H1 (cell line): ENCODE results near the gene AKAP8. TPM values are rescaled to one million over a fixed set of nuclear protein-coding genes. Genes with fewer than 3 reads are reported as not detected.

ENCODE experiments used
- CTCF ChIA-PET: fragments of 300-600 bp; sonication (Branson Sonifier 250); formaldehyde crosslinking; loops from one replicate; lab custom pipeline; 2021; ENCODE audit not compliant: partially characterized antibody; lab: Charles Lee
- POLR2A ChIA-PET: fragments of 300-600 bp; sonication (Branson Sonifier 250); formaldehyde crosslinking; loops from one replicate; lab custom pipeline; 2021; ENCODE audit warnings: inconsistent platforms; ENCODE audit not compliant: partially characterized antibody; lab: Charles Lee
- DNase-seq, 2 experiments: peaks; one replicate each; pipeline versions ENCODE4 v3.0.0 to v3.0.0-alpha.2; 2010 to 2022; ENCODE audit warnings: low spot score in 2 of 2, low read depth in 1 of 2, mixed read lengths in 1 of 2
- FAIRE-seq: peaks from 2 replicates; lab custom pipeline; 2011; peaks lifted over from hg19 to GRCh38; lab: Jason Lieb, UNC
- H2AFZ ChIP-seq: 2 replicates; pipeline ENCODE4 v1.8.1; 2012; ENCODE audit warnings: low read length, inconsistent platforms
- H2AK5ac ChIP-seq: 2 replicates; pipeline ENCODE4 v1.6.1; 2013; ENCODE audit warnings: low read depth, low read length
- H2BK120ac ChIP-seq: replicated peaks from 2 replicates; pipeline ENCODE3; 2013; ENCODE audit warnings: low read depth, low read length, inconsistent platforms
- H2BK12ac ChIP-seq: 2 replicates; pipeline ENCODE4 v1.6.1; 2013; ENCODE audit warnings: low read depth, low read length
- H2BK15ac ChIP-seq: 2 replicates; pipeline ENCODE4 v1.6.1; 2013; ENCODE audit warnings: low read length
- H2BK20ac ChIP-seq: 2 replicates; pipeline ENCODE4 v1.6.1; 2013; ENCODE audit warnings: low read length
- H2BK5ac ChIP-seq: 2 replicates; pipeline ENCODE4 v1.6.1; 2013; ENCODE audit warnings: low read depth, low read length
- H3K14ac ChIP-seq: 2 replicates; pipeline ENCODE4 v1.6.1; 2013; ENCODE audit warnings: inconsistent platforms; ENCODE audit not compliant: insufficient read length
- H3K18ac ChIP-seq: 2 replicates; pipeline ENCODE4 v1.6.1; 2013; ENCODE audit warnings: low read length; ENCODE audit errors: extremely low read depth
- H3K23ac ChIP-seq: 2 replicates; pipeline ENCODE4 v1.6.1; 2013; ENCODE audit warnings: inconsistent platforms; ENCODE audit not compliant: insufficient read length
- H3K23me2 ChIP-seq: 2 replicates; pipeline ENCODE4 v1.6.1; 2013; ENCODE audit warnings: low read depth, low read length
- H3K27ac ChIP-seq: 2 replicates; pipeline ENCODE4 v1.6.1; 2011; ENCODE audit warnings: low read depth, low read length, inconsistent platforms
- H3K27me3 ChIP-seq, 4 experiments: replicated peaks in 1 of 4; 1 replicate in 1 of 4; 2 replicates in 3 of 4; pipeline versions ENCODE4 v1.6.1 to v1.8.1; 2011 to 2013; ENCODE audit warnings: low read length in 3 of 4, mild to moderate bottlenecking in 3 of 4, inconsistent platforms in 2 of 4, mixed read lengths in 2 of 4, moderate library complexity in 1 of 4; ENCODE audit not compliant: control insufficient read depth in 3 of 4, insufficient read depth in 3 of 4; ENCODE audit errors: extremely low read depth in 1 of 4
- H3K36me3 ChIP-seq, 4 experiments: 2 replicates each; pipeline versions ENCODE4 v1.6.1 to v1.8.1; 2011 to 2013; ENCODE audit warnings: mild to moderate bottlenecking in 4 of 4, low read length in 3 of 4, moderate library complexity in 2 of 4, control low read depth in 1 of 4, inconsistent platforms in 1 of 4; ENCODE audit not compliant: insufficient read depth in 4 of 4, control insufficient read depth in 2 of 4
- H3K4ac ChIP-seq: replicated peaks from 2 replicates; pipeline ENCODE3; 2013; ENCODE audit warnings: low read length, low read depth, mixed read lengths, inconsistent platforms; ENCODE audit not compliant: insufficient read length
- H3K4me1 ChIP-seq, 4 experiments: replicated peaks in 1 of 4; 1 replicate in 1 of 4; 2 replicates in 3 of 4; pipeline versions ENCODE4 v1.6.1 to v1.8.1; 2011 to 2013; ENCODE audit warnings: low read length in 3 of 4, inconsistent platforms in 2 of 4, mixed read lengths in 1 of 4; ENCODE audit not compliant: insufficient read depth in 4 of 4, control insufficient read depth in 3 of 4
- H3K4me2 ChIP-seq, 2 experiments: 2 replicates each; pipeline versions ENCODE4 v1.6.1 to v1.8.1; 2011 to 2013; ENCODE audit warnings: low read depth in 2 of 2, low read length in 2 of 2, control low read depth in 1 of 2, inconsistent platforms in 1 of 2, mild to moderate bottlenecking in 1 of 2; ENCODE audit not compliant: insufficient read depth in 1 of 2
- H3K4me3 ChIP-seq, 4 experiments: fragments of 200-600, 300-600 bp in 1 of 4; sonication (generic), shearing (Covaris generic), sonication (Bioruptor Twin) in 1 of 4; 2 replicates each; pipeline versions ENCODE4 v1.5.1 to v1.8.1; 2011 to 2016; ENCODE audit warnings: low read length in 4 of 4, low read depth in 3 of 4, control low read depth in 2 of 4, inconsistent platforms in 2 of 4, mild to moderate bottlenecking in 2 of 4, mixed read lengths in 1 of 4, moderate library complexity in 1 of 4; ENCODE audit not compliant: insufficient read depth in 2 of 4; ENCODE audit errors: extremely low read depth in 1 of 4
- H3K56ac ChIP-seq: replicated peaks from 2 replicates; pipeline ENCODE3; 2013; ENCODE audit warnings: low read depth, mild to moderate bottlenecking, mixed read lengths, low read length, inconsistent platforms; ENCODE audit not compliant: insufficient read length
- H3K79me1 ChIP-seq: 2 replicates; pipeline ENCODE4 v1.6.1; 2013; ENCODE audit warnings: low read depth, low read length, control low read depth
- H3K79me2 ChIP-seq, 2 experiments: 2 replicates each; pipeline versions ENCODE4 v1.6.1 to v1.8.1; 2012 to 2013; ENCODE audit warnings: low read length in 2 of 2, mild to moderate bottlenecking in 2 of 2, inconsistent platforms in 1 of 2; ENCODE audit not compliant: insufficient read depth in 2 of 2, control insufficient read depth in 1 of 2
- H3K9ac ChIP-seq, 4 experiments: replicated peaks in 1 of 4; 1 replicate in 1 of 4; 2 replicates in 3 of 4; pipeline versions ENCODE4 v1.6.1 to v1.8.1; 2011 to 2013; ENCODE audit warnings: low read depth in 3 of 4, low read length in 3 of 4, control low read depth in 2 of 4, mild to moderate bottlenecking in 2 of 4, moderate library complexity in 2 of 4, inconsistent platforms in 1 of 4; ENCODE audit errors: extremely low read depth in 1 of 4
- H3K9me3 ChIP-seq, 2 experiments: 2 replicates each; pipeline versions ENCODE4 v1.6.1 to v1.8.1; 2012 to 2013; ENCODE audit warnings: mild to moderate bottlenecking in 2 of 2, moderate library complexity in 2 of 2, control low read depth in 1 of 2, inconsistent platforms in 1 of 2, low read depth in 1 of 2, low read length in 1 of 2, mixed read lengths in 1 of 2; ENCODE audit not compliant: insufficient read depth in 2 of 2
- H4K20me1 ChIP-seq, 2 experiments: replicated peaks in 1 of 2; 2 replicates each; pipeline versions ENCODE3 to v1.8.1; 2011 to 2013; ENCODE audit warnings: inconsistent platforms in 2 of 2, low read length in 2 of 2, mild to moderate bottlenecking in 1 of 2; ENCODE audit not compliant: insufficient read depth in 2 of 2, control insufficient read depth in 1 of 2
- H4K5ac ChIP-seq: 2 replicates; pipeline ENCODE4 v1.6.1; 2013; ENCODE audit warnings: low read length, low read depth, mixed read lengths, inconsistent platforms; ENCODE audit not compliant: insufficient read length
- H4K8ac ChIP-seq: 2 replicates; pipeline ENCODE4 v1.8.0; 2013; ENCODE audit warnings: mild to moderate bottlenecking, moderate library complexity, low read length, inconsistent platforms; ENCODE audit not compliant: insufficient read depth; ENCODE audit errors: extremely low read depth
- H4K91ac ChIP-seq: replicated peaks from 2 replicates; pipeline ENCODE3; 2013; ENCODE audit warnings: low read length, mixed read lengths, inconsistent platforms; ENCODE audit not compliant: insufficient read length
- FOSL1 ChIP-seq: IDR thresholded peaks from 2 replicates; pipeline ENCODE4 v1.6.1; 2011; ENCODE audit warnings: mild to moderate bottlenecking, low read depth, low read length, moderate library complexity; ENCODE audit not compliant: insufficient read depth
- JUND ChIP-seq: IDR thresholded peaks from 2 replicates; pipeline ENCODE4 v1.6.1; 2011; ENCODE audit warnings: mild to moderate bottlenecking, improper control_type of control experiment, low read length
- KDM4A ChIP-seq: IDR thresholded peaks from one replicate; pipeline ENCODE4 v1.7.1; 2012; ENCODE audit warnings: low read depth, mild to moderate bottlenecking, moderate library complexity, low read length, inconsistent platforms; ENCODE audit not compliant: severe bottlenecking
- MAFK ChIP-seq: IDR thresholded peaks from 2 replicates; pipeline ENCODE4 v1.6.1; 2012; ENCODE audit warnings: low read depth, mild to moderate bottlenecking, improper control_type of control experiment, low read length
- MAX ChIP-seq: IDR thresholded peaks from 2 replicates; pipeline ENCODE4 v1.6.1; 2012; ENCODE audit warnings: inconsistent platforms
- RXRA ChIP-seq: IDR thresholded peaks from 2 replicates; pipeline ENCODE4 v1.6.1; 2011; ENCODE audit warnings: low read depth, mild to moderate bottlenecking, low read length, moderate library complexity; ENCODE audit not compliant: insufficient read depth
- SIN3A ChIP-seq, 2 experiments: IDR thresholded peaks in 1 of 2; conservative IDR thresholded peaks in 1 of 2; 2 replicates each; pipeline ENCODE4 v1.6.1; 2011 to 2012; ENCODE audit warnings: low read length in 2 of 2, improper control_type of control experiment in 1 of 2, low read depth in 1 of 2, mild to moderate bottlenecking in 1 of 2
- TAF7 ChIP-seq: optimal IDR thresholded peaks from 2 replicates; pipeline ENCODE3; 2011; ENCODE audit warnings: low read depth, mild to moderate bottlenecking, inconsistent platforms, low read length, moderate library complexity, borderline replicate concordance
- WGBS, 2 experiments: shearing (Covaris generic) in 1 of 2; methylation state at CpG; one replicate each; pipeline versions ENCODE4 v1.1.6 to v1.1.7; 2013 to 2015; ENCODE audit warnings: low lambda C conversion rate in 2 of 2, mixed read lengths in 2 of 2, inconsistent platforms in 1 of 2, low coverage in 1 of 2, missing lambda C conversion rate in 1 of 2; ENCODE audit not compliant: insufficient replicate concordance in 2 of 2, insufficient coverage in 1 of 2, insufficient read length in 1 of 2; ENCODE audit errors: extremely low coverage in 1 of 2, missing lambda C conversion rate in 1 of 2; 5-methylcytosine and 5-hydroxymethylcytosine counted together
- polyA plus RNA-seq, 7 experiments: library from polyadenylated mRNA; depleted of rRNA in 3 of 7; stranded (reverse) in 5 of 7; unstranded in 2 of 7; fragments of >200 nt in 5 of 7; fragments of 200-250 nt in 2 of 7; gene quantifications; 1 replicate in 5 of 7; 2 replicates in 1 of 7; 4 replicates in 1 of 7; pipeline versions ENCODE4 v1.2.1 to v1.2.3, GENCODE V29; 2011 to 2013; ENCODE audit warnings: missing spikeins in 2 of 7, mixed read lengths in 2 of 7
- total RNA-seq: library from RNA; stranded (reverse); fragmentation: NEBNext Ultra II Directional; extraction: Animal tissue kit (Norgen Biotek cat#: 25700); gene quantifications from 2 replicates; pipeline ENCODE4 v1.2.1, GENCODE V29; 2021

AKAP8 gene
- total and polyA plus RNA-seq, 2 of the 8 experiments (the other 6 are each of a cell fraction or from before 2014, with no cell fraction given): 17.0 to 41.0 TPM

- H2BK15ac ChIP-seq: no peak overlapping the region
- no peaks in the 10 kb centered on the region for H3K23me2 ChIP-seq
- WGBS, 2 experiments: 89% methylated on average over 2 of the region's 2 CpGs; no CpG with 5 or more reads in 1 of the 2 experiments
- no peak overlapping the region for H2AFZ ChIP-seq
- H3K36me3 ChIP-seq: peaks cover 2 to 16% (median 7%) of the 10 kb centered on the region in 4 experiments; a peak in 6 of 8 replicates
- TF ChIP-seq RXRA (no peak), SIN3A (conservative IDR thresholded peaks at IDR 0.05 in 1 of 2, IDR thresholded peaks at IDR 0.05 in 1 of 2; ENCODE audit: low read depth in 1 of 2, low read length in 2 of 2) (no peak), MAX (no peak), TAF7 (no peak), MAFK (no peak), FOSL1 (no peak), JUND (no peak), KDM4A (no peak)
- no peak overlapping the region for H2AK5ac ChIP-seq
- CTCF ChIA-PET: no interaction called here
- no peak overlapping the region for H3K4me3 ChIP-seq
- H4K5ac ChIP-seq: no peak overlapping the region
- no peak overlapping the region for H3K56ac ChIP-seq
- no peak overlapping the region for H3K23ac ChIP-seq
- DNase-seq (no peak), FAIRE-seq (no peak)
- no peaks in the 10 kb centered on the region for H3K4me1 ChIP-seq
- no peak overlapping the region for H2BK5ac ChIP-seq
- peaks cover 2% of the 10 kb centered on the region; the same call in 1 of the 2 replicates for H3K79me1 ChIP-seq
- H2BK12ac ChIP-seq: no peak overlapping the region
- no peaks in the 10 kb centered on the region for H3K27me3 ChIP-seq
- H3K79me2 ChIP-seq: peaks cover 3 to 28% of the 10 kb centered on the region in 2 experiments; a peak in 2 of 4 replicates
- H3K9ac ChIP-seq: no peak overlapping the region
- H4K20me1 ChIP-seq: peaks cover 2 to 5% of the 10 kb centered on the region in 2 experiments
- H3K9me3 ChIP-seq: no peaks in the 10 kb centered on the region
- no peak overlapping the region for H2BK120ac ChIP-seq
- H3K18ac ChIP-seq: no peak overlapping the region
- H3K27ac ChIP-seq: no peak overlapping the region
- no peak overlapping the region for H4K8ac ChIP-seq
- no peak overlapping the region for H3K14ac ChIP-seq
- POLR2A ChIA-PET: interaction anchor here (1.6 to 2.5 kb wide), 2 partner anchors 10 to 29 kb away, joined by 6 to 8 read pairs; partner anchors contain the start of gene AKAP8L
- no peak overlapping the region for H2BK20ac ChIP-seq
- H3K4ac ChIP-seq: no peak overlapping the region
- no peak overlapping the region for H3K4me2 ChIP-seq
- no peak overlapping the region for H4K91ac ChIP-seq
Observed at GRCh38 chr19:15390814-15391213, 11.2 kb upstream of the AKAP8 start.
